HEK293 (cell line): ENCODE measurements around the gene C1QTNF1.

ENCODE experiments used
- CTCF ChIA-PET: fragments of 350-600 bp; formaldehyde crosslinking; extraction: SDS; loops from one replicate; lab custom pipeline; 2021; ENCODE audit warnings: antibody characterized with exemption; lab: Yijun Ruan, JAX
- POLR2A ChIA-PET: fragments of 300-600 bp; formaldehyde crosslinking; extraction: SDS; loops from one replicate; lab custom pipeline; 2020; ENCODE audit warnings: antibody characterized with exemption, inconsistent platforms; lab: Yijun Ruan, JAX
- H3K27ac ChIP-seq: fragments of 200-500 bp; sonication (Bioruptor generic); 2 replicates; pipeline ENCODE4 v1.5.1; 2014; ENCODE audit warnings: low read depth, low read length, control low read depth, inconsistent platforms; ENCODE audit errors: extremely low read depth
- H3K36me3 ChIP-seq, 2 experiments: fragments of 200-500 bp in 1 of 2; sonication (Bioruptor generic) in 1 of 2; 1 replicate in 1 of 2; 2 replicates in 1 of 2; pipeline ENCODE4 v1.5.1; 2014 to 2017; ENCODE audit warnings: inconsistent platforms in 2 of 2, low read length in 2 of 2; ENCODE audit not compliant: control insufficient read depth in 2 of 2, insufficient read depth in 1 of 2
- H3K4me1 ChIP-seq: fragments of 200-500 bp; sonication (Bioruptor generic); 2 replicates; pipeline ENCODE4 v1.5.1; 2014; ENCODE audit warnings: mild to moderate bottlenecking, low read length, inconsistent platforms; ENCODE audit not compliant: control insufficient read depth, insufficient read depth
- H3K4me3 ChIP-seq: 2 replicates; pipeline ENCODE4 v1.5.1; 2011; ENCODE audit warnings: low read depth, mild to moderate bottlenecking, control low read depth, low read length, moderate library complexity
- H3K9me3 ChIP-seq: fragments of 200-500 bp; sonication (Bioruptor generic); 2 replicates; pipeline ENCODE4 v1.5.1; 2014; ENCODE audit warnings: low read depth, low read length, inconsistent platforms; ENCODE audit not compliant: control insufficient read depth, insufficient read depth
- GLIS1 ChIP-seq: fragments of 450-650 bp; formaldehyde crosslinking; IDR thresholded peaks from 2 replicates; pipeline ENCODE4 v1.5.1; 2016; ENCODE audit warnings: missing biosample characterization, missing genetic modification characterization
- HOXA7 ChIP-seq: sonication (generic); formaldehyde crosslinking; IDR thresholded peaks from 2 replicates; pipeline ENCODE4 v1.8.1; 2022; ENCODE audit warnings: missing genetic modification reagents, borderline replicate concordance
- KLF8 ChIP-seq: fragments of 450-650 bp; formaldehyde crosslinking; IDR thresholded peaks from 2 replicates; pipeline ENCODE4 v1.5.1; 2016; ENCODE audit warnings: missing biosample characterization, missing genetic modification characterization
- MYNN ChIP-seq: fragments of 450-650 bp; formaldehyde crosslinking; IDR thresholded peaks from 2 replicates; pipeline ENCODE4 v1.5.1; 2016; ENCODE audit warnings: missing biosample characterization, missing genetic modification characterization, borderline replicate concordance
- SETDB1 ChIP-seq: IDR thresholded peaks from one replicate; pipeline ENCODE4 v1.6.1; 2017; ENCODE audit warnings: mild to moderate bottlenecking, low read length, moderate library complexity, mixed read lengths; ENCODE audit not compliant: insufficient read length
- ZBTB44 ChIP-seq: fragments of 450-650 bp; IDR thresholded peaks from 2 replicates; pipeline ENCODE4 v1.5.1; 2018; ENCODE audit warnings: missing biosample characterization, mild to moderate bottlenecking, missing genetic modification characterization
- ZFP41 ChIP-seq: fragments of 450-650 bp; formaldehyde crosslinking; IDR thresholded peaks from 2 replicates; pipeline ENCODE4 v1.5.1; 2016; ENCODE audit warnings: missing biosample characterization, missing genetic modification characterization, borderline replicate concordance
- ZNF148 ChIP-seq: fragments of 450-650 bp; formaldehyde crosslinking; IDR thresholded peaks from 2 replicates; pipeline ENCODE4 v1.5.0; 2017; ENCODE audit warnings: missing biosample characterization, missing genetic modification characterization, borderline replicate concordance
- ZNF266 ChIP-seq: fragments of 450-650 bp; formaldehyde crosslinking; IDR thresholded peaks from 2 replicates; pipeline ENCODE4 v1.5.1; 2016; ENCODE audit warnings: missing biosample characterization, missing genetic modification characterization, low read depth
- ZNF280D ChIP-seq: fragments of 450-650 bp; formaldehyde crosslinking; IDR thresholded peaks from 2 replicates; pipeline ENCODE4 v1.5.1; 2016; ENCODE audit warnings: missing biosample characterization, missing genetic modification characterization
- ZNF354C ChIP-seq: fragments of 450-650 bp; formaldehyde crosslinking; IDR thresholded peaks from 2 replicates; pipeline ENCODE4 v1.5.1; 2016; ENCODE audit warnings: missing biosample characterization, missing genetic modification characterization, low read depth, borderline replicate concordance
- ZNF423 ChIP-seq: fragments of 450-650 bp; formaldehyde crosslinking; IDR thresholded peaks from 2 replicates; pipeline ENCODE4 v1.5.1; 2016; ENCODE audit warnings: missing biosample characterization, missing genetic modification characterization
- ZNF530 ChIP-seq: fragments of 450-650 bp; formaldehyde crosslinking; IDR thresholded peaks from 2 replicates; pipeline ENCODE4 v1.5.1; 2016; ENCODE audit warnings: low read depth, missing biosample characterization, missing genetic modification characterization
- ZNF654 ChIP-seq: fragments of 450-650 bp; formaldehyde crosslinking; IDR thresholded peaks from 2 replicates; pipeline ENCODE4 v1.5.1; 2016; ENCODE audit warnings: low read depth, missing biosample characterization, missing genetic modification characterization
- ZNF677 ChIP-seq: fragments of 450-650 bp; IDR thresholded peaks from 2 replicates; pipeline ENCODE4 v1.5.0; 2018; ENCODE audit warnings: missing biosample characterization, mild to moderate bottlenecking, missing genetic modification characterization, moderate library complexity
- ZSCAN5A ChIP-seq: fragments of 450-650 bp; formaldehyde crosslinking; IDR thresholded peaks from 2 replicates; pipeline ENCODE4 v1.5.1; 2016; ENCODE audit warnings: missing biosample characterization, missing genetic modification characterization
- TF ChIP-seq, protein P1 (sequence below): fragments of 450-650 bp; formaldehyde crosslinking; IDR thresholded peaks from 2 replicates; pipeline ENCODE4 v1.5.1; 2016; ENCODE audit warnings: missing biosample characterization, missing genetic modification characterization

The C1QTNF1 gene

DNA sequence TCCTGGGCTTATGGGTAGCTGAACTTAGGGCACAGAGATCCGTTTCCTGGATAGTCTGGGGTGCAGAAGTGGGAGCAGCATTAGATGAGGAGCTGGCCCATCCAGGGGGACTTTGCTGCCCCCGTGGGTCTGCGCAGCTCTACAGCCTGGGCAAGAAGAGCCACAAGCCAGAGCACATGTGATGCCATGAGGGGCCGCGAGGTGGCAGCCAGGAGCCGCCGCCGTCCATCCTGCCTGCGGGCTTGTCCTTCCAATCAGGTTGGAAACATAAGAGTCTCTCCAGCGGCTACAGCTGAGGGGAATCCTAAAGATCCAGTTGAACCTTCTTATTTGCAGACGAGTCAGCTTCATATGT lies 21.9 kb downstream of the C1QTNF1 start (continued):
- TF ChIP-seq ZNF354C (tag by site-specific recombination) (no peak), ZBTB44 (tag by site-specific recombination) (no peak)
- TF ChIP-seq, all 188 proteins: peak for 6

- no peak overlapping the region for H3K27ac ChIP-seq
- TF ChIP-seq ZNF654 (tag by site-specific recombination) (no peak), ZNF266 (tag by site-specific recombination) (no peak), ZFP41 (no peak), SETDB1 (no peak), ZNF148 (tag by site-specific recombination) (no peak), ZNF423 (no peak), GLIS1 (tag by site-specific recombination) (no peak), ZNF280D (no peak), ZNF530 (no peak), KLF8 (no peak), ZNF677 (no peak), HOXA7 (no peak), MYNN (no peak), ZSCAN5A (no peak)
- TF ChIP-seq, protein P1, sequence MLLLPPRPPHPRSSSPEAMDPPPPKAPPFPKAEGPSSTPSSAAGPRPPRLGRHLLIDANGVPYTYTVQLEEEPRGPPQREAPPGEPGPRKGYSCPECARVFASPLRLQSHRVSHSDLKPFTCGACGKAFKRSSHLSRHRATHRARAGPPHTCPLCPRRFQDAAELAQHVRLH (tag by site-specific recombination) = no peak
- no peak overlapping the region for H3K4me3 ChIP-seq
- ChIA-PET CTCF (interaction anchor here (0.6 to 3.4 kb wide), 37 partner anchors 10 to 695 kb away, joined by 3 to 122 read pairs (median 6); partner anchors contain the start of gene ENGASE), POLR2A (interaction anchor here (1.2 to 1.7 kb wide), 2 partner anchors 20 to 28 kb away, joined by 5 to 8 read pairs; partner anchors contain the start of gene ENGASE)
- H3K9me3 ChIP-seq = no peaks in the 10 kb centered on the region
- H3K36me3 ChIP-seq = peaks cover 0 to 3% of the 10 kb centered on the region in 2 experiments; a peak in 1 of 3 replicates
- no peaks in the 10 kb centered on the region for H3K4me1 ChIP-seq
Measured at GRCh38 chr17:79046197-79046915, 22.4 kb downstream of the C1QTNF1 start.
